Nephron (organoid): ENCODE data around the gene SERPINA10.
"Not testable (repeated sequence)": the region's sequence is repeated elsewhere in the genome, so short reads cannot be mapped to it uniquely, and the experiment has no call there.

Experiments
- H3K27ac Mint-ChIP-seq, 3 experiments: 2 replicates each; pipeline ENCODE4 v1.8.0; 2020; ENCODE audit warnings: mixed read lengths in 3 of 3, mild to moderate bottlenecking in 2 of 3, moderate library complexity in 1 of 3
- H3K27me3 Mint-ChIP-seq: 2 replicates; pipeline ENCODE4 v1.8.0; 2021; ENCODE audit warnings: low read depth, mild to moderate bottlenecking, moderate library complexity, mixed read lengths
- H3K36me3 Mint-ChIP-seq: 2 replicates; pipeline ENCODE4 v1.8.0; 2020; ENCODE audit warnings: low read depth, mixed read lengths
- H3K4me1 Mint-ChIP-seq: 2 replicates; pipeline ENCODE4 v1.8.0; 2020; ENCODE audit warnings: mixed read lengths
- H3K4me3 Mint-ChIP-seq, 3 experiments: 2 replicates each; pipeline ENCODE4 v1.8.0; 2020; ENCODE audit warnings: mild to moderate bottlenecking in 3 of 3, mixed read lengths in 3 of 3, moderate library complexity in 2 of 3
- H3K9me3 Mint-ChIP-seq: 2 replicates; pipeline ENCODE4 v1.8.0; 2020; ENCODE audit warnings: mixed read lengths
- CTCF ChIP-seq, 3 experiments: fragments of 200-600 bp; sonication (generic); IDR thresholded peaks; one replicate each; pipeline ENCODE4 v1.5.0; 2021; ENCODE audit warnings: antibody characterized with exemption in 3 of 3; ENCODE audit not compliant: unreplicated experiment in 3 of 3

Gene SERPINA10

GRCh38 chr14:94305620-94306019, 12.6 kb upstream of the SERPINA10 start:
- Mint-ChIP-seq H3K27ac (no peak overlapping the region), H3K27me3 (peaks cover 15% of the 10 kb centered on the region), H3K4me3 (no peak overlapping the region), H3K4me1 (no peaks in the 10 kb centered on the region), H3K9me3 (peaks cover 33% of the 10 kb centered on the region), H3K36me3 (no peaks in the 10 kb centered on the region)
- no peak for TF ChIP-seq CTCF (IDR thresholded peaks at IDR 0.05; ENCODE audit: unreplicated experiment in 3 of 3)

- TF ChIP-seq CTCF (IDR thresholded peaks at IDR 0.05; ENCODE audit: unreplicated experiment in 3 of 3), result no peak
- H3K27ac Mint-ChIP-seq, result no peak overlapping the region
- no peaks in the 10 kb centered on the region for H3K36me3 Mint-ChIP-seq
- H3K27me3 Mint-ChIP-seq, result peaks cover 15% of the 10 kb centered on the region
- no peak overlapping the region for H3K4me3 Mint-ChIP-seq
- no peaks in the 10 kb centered on the region for H3K4me1 Mint-ChIP-seq
- H3K9me3 Mint-ChIP-seq, result peaks cover 34% of the 10 kb centered on the region
These were observed 11.2 kb upstream of the SERPINA10 start for GRCh38 chr14:94304243-94304642.

GRCh38 chr14:94303111-94303510, 10.0 kb upstream of the SERPINA10 start:
- H3K27me3 Mint-ChIP-seq, result peaks cover 6% of the 10 kb centered on the region
- H3K9me3 Mint-ChIP-seq, result peaks cover 26% of the 10 kb centered on the region
- H3K36me3 Mint-ChIP-seq, result no peaks in the 10 kb centered on the region
- no peak overlapping the region for H3K27ac Mint-ChIP-seq
- TF ChIP-seq CTCF (IDR thresholded peaks at IDR 0.05; ENCODE audit: unreplicated experiment in 3 of 3), result no peak
- H3K4me1 Mint-ChIP-seq, result no peaks in the 10 kb centered on the region
- H3K4me3 Mint-ChIP-seq, result no peak overlapping the region

- no peaks in the 10 kb centered on the region for H3K4me1 Mint-ChIP-seq
- no peak overlapping the region for H3K4me3 Mint-ChIP-seq
- H3K27ac Mint-ChIP-seq, result no peak overlapping the region
- H3K9me3 Mint-ChIP-seq, result peaks cover 10% of the 10 kb centered on the region
- no peak for TF ChIP-seq CTCF (IDR thresholded peaks at IDR 0.05; ENCODE audit: unreplicated experiment in 3 of 3)
- H3K27me3 Mint-ChIP-seq, result peaks cover 7% of the 10 kb centered on the region
- H3K36me3 Mint-ChIP-seq, result no peaks in the 10 kb centered on the region
These were observed 5.1 kb upstream of the SERPINA10 start for GRCh38 chr14:94298130-94298529.

GRCh38 chr14:94296181-94296545, 3.1 kb upstream of the SERPINA10 start:
- not testable (repeated sequence) for H3K4me3 Mint-ChIP-seq, H3K27me3 Mint-ChIP-seq, H3K9me3 Mint-ChIP-seq, H3K36me3 Mint-ChIP-seq, H3K27ac Mint-ChIP-seq, H3K4me1 Mint-ChIP-seq

GRCh38 chr14:94295360-94296180, 2.5 kb upstream of the SERPINA10 start:
- TF ChIP-seq CTCF (IDR thresholded peaks at IDR 0.05; ENCODE audit: unreplicated experiment in 3 of 3), result no peak
- Mint-ChIP-seq H3K9me3 (peaks cover 5% of the 10 kb centered on the region), H3K4me3 (no peak overlapping the region), H3K27me3 (peaks cover 3% of the 10 kb centered on the region), H3K4me1 (no peaks in the 10 kb centered on the region), H3K27ac (no peak overlapping the region), H3K36me3 (no peaks in the 10 kb centered on the region)
